Mammary epithelial cell (primary cell): Measurements from ENCODE around the gene MOAP1.
"Not testable (repeated sequence)": the region's sequence is repeated elsewhere in the genome, so short reads cannot be mapped to it uniquely, and the experiment has no call there.

Experiments
- EZH2 ChIP-seq: IDR thresholded peaks from 2 replicates; pipeline ENCODE4 v1.6.1; 2012; ENCODE audit warnings: low read length, inconsistent platforms, borderline replicate concordance
- TF ChIP-seq, protein P1 (sequence below), 2 donors: IDR thresholded peaks in 1 of 2; conservative IDR thresholded peaks in 1 of 2; 2 replicates each; pipeline ENCODE4 v1.5.1; 2011 to 2012; ENCODE audit warnings: inconsistent platforms in 2 of 2, low read length in 2 of 2, mild to moderate bottlenecking in 2 of 2, control low read depth in 1 of 2, low read depth in 1 of 2; ENCODE audit not compliant: insufficient read depth in 1 of 2; ENCODE audit errors: extremely low read depth in 1 of 2

DNA sequence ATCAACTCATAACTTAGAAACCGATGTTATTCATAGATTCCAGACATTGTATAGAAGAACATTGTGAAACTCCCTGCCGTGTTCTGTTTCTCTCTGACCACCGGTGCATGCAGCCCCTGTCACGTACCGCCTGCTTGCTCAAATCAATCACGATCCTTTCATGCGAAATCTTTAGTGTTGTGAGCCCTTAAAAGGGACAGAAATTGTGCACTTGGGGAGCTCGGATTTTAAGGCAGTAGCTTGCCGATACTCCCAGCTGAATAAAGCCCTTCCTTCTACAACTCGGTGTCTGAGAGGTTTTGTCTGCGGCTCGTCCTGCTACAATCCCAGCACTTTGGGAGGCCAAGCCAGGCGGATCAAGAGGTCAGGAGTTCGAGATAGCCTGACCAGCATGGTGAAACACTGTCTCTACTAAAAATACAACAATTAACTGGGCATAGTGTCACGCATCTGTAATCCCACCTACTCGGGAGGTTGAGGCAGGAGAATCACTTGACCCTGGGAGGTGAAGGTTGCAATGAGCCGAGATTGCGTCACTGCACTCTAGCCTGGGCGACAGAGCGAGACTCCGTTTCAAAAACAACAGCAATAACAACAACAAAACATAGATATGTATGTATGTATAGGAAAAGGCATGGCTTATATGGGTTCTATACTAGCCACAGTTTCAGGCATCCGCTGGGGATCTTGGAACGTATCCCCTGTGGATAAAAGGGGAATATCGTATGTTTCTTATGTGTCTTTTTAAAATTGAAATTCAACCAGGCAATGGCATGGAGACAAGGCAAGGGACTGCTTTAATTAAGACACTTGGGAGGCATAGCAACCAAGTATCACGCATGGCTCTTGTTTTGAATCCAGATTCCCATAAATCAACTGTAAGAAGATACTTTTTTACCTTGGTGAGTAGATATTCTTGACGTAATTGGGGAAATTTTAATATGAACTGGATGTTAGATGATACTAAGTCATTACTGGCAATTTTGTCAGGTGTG, 19.1 kb downstream of the MOAP1 start:
- TF ChIP-seq EZH2 = not testable (repeated sequence)
- TF ChIP-seq, protein P1, sequence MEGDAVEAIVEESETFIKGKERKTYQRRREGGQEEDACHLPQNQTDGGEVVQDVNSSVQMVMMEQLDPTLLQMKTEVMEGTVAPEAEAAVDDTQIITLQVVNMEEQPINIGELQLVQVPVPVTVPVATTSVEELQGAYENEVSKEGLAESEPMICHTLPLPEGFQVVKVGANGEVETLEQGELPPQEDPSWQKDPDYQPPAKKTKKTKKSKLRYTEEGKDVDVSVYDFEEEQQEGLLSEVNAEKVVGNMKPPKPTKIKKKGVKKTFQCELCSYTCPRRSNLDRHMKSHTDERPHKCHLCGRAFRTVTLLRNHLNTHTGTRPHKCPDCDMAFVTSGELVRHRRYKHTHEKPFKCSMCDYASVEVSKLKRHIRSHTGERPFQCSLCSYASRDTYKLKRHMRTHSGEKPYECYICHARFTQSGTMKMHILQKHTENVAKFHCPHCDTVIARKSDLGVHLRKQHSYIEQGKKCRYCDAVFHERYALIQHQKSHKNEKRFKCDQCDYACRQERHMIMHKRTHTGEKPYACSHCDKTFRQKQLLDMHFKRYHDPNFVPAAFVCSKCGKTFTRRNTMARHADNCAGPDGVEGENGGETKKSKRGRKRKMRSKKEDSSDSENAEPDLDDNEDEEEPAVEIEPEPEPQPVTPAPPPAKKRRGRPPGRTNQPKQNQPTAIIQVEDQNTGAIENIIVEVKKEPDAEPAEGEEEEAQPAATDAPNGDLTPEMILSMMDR (conservative IDR thresholded peaks at IDR 0.05 in 1 of 2, IDR thresholded peaks at IDR 0.05 in 1 of 2; ENCODE audit: extremely low read depth in 1 of 2, insufficient read depth in 1 of 2, low read depth in 1 of 2, low read length in 2 of 2) = not testable (repeated sequence)
